ENCODE results near the gene BNIP2. TPM values are rescaled to one million over a fixed set of nuclear protein-coding genes. Genes with fewer than 3 reads are reported as not detected.

BNIP2 gene
- total RNA-seq, 1 donor from 2014 or later, result 105 TPM

DNA sequence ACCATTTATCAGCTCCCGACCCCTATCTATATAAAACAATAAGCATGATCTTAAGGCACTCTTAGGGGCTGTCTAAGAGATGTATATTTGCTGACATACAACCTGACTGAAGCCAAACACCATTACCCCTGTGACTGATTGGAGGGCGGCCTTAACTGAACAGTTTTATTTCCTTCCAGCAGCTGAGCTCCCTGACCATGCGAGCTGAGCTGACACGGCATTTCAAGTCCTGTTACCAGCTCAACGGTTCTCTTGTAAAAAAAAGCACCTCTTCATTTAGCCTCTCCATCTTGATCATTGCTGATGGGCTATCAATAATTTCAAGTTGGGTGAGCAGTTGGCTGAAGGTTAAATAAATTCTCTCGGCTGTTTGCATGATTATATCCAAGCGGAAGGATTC, 33.4 kb upstream of the BNIP2 start:
- Histone ChIP-seq H3K4me3 (no peak overlapping the region), H3K27ac (no peak overlapping the region), H3K27me3 (no peaks in the 10 kb centered on the region), H3K4me1 (peaks cover 3% of the 10 kb centered on the region), H3K36me3 (no peaks in the 10 kb centered on the region), H3K9me3 (no peaks in the 10 kb centered on the region)
- no peak for DNase-seq
- intact Hi-C loops (cut with DNase I), result no loop called here
- ATAC-seq, result no peak
- TF ChIP-seq, protein P1, sequence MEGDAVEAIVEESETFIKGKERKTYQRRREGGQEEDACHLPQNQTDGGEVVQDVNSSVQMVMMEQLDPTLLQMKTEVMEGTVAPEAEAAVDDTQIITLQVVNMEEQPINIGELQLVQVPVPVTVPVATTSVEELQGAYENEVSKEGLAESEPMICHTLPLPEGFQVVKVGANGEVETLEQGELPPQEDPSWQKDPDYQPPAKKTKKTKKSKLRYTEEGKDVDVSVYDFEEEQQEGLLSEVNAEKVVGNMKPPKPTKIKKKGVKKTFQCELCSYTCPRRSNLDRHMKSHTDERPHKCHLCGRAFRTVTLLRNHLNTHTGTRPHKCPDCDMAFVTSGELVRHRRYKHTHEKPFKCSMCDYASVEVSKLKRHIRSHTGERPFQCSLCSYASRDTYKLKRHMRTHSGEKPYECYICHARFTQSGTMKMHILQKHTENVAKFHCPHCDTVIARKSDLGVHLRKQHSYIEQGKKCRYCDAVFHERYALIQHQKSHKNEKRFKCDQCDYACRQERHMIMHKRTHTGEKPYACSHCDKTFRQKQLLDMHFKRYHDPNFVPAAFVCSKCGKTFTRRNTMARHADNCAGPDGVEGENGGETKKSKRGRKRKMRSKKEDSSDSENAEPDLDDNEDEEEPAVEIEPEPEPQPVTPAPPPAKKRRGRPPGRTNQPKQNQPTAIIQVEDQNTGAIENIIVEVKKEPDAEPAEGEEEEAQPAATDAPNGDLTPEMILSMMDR (IDR thresholded peaks at IDR 0.05), result no peak

GRCh38 chr15:59722037-59722436, 32.9 kb upstream of the BNIP2 start:
- intact Hi-C loops (cut with DNase I), result no loop called here
- H3K4me3 ChIP-seq, result no peak overlapping the region
- H3K27ac ChIP-seq, result no peak overlapping the region
- H3K4me1 ChIP-seq, result peaks cover 3% of the 10 kb centered on the region
- ATAC-seq (no peak), DNase-seq (no peak)
- TF ChIP-seq, protein P1 (IDR thresholded peaks at IDR 0.05), result no peak
- no peaks in the 10 kb centered on the region for H3K27me3 ChIP-seq
- no peaks in the 10 kb centered on the region for H3K9me3 ChIP-seq
- H3K36me3 ChIP-seq, result no peaks in the 10 kb centered on the region

- no peaks in the 10 kb centered on the region for H3K36me3 ChIP-seq
- no peaks in the 10 kb centered on the region for H3K9me3 ChIP-seq
- H3K4me3 ChIP-seq, result no peak overlapping the region
- ATAC-seq, result no peak
- TF ChIP-seq, protein P1 (IDR thresholded peaks at IDR 0.05), result no peak
- H3K27me3 ChIP-seq, result no peaks in the 10 kb centered on the region
- H3K27ac ChIP-seq, result no peak overlapping the region
- intact Hi-C loops (cut with DNase I), result no loop called here
- H3K4me1 ChIP-seq, result peaks cover 3% of the 10 kb centered on the region
- DNase-seq, result no peak
Observed at GRCh38 chr15:59721411-59721810, 32.3 kb upstream of the BNIP2 start.

- TF ChIP-seq, protein P1 (IDR thresholded peaks at IDR 0.05), result no peak
- DNase-seq (no peak), ATAC-seq (no peak)
- H3K4me3 ChIP-seq, result no peak overlapping the region
- H3K4me1 ChIP-seq, result no peaks in the 10 kb centered on the region
- H3K9me3 ChIP-seq, result no peaks in the 10 kb centered on the region
- H3K36me3 ChIP-seq, result no peaks in the 10 kb centered on the region
- intact Hi-C loops (cut with DNase I), result no loop called here
- H3K27me3 ChIP-seq, result no peaks in the 10 kb centered on the region
- no peak overlapping the region for H3K27ac ChIP-seq
Observed at GRCh38 chr15:59713177-59713576, 24.1 kb upstream of the BNIP2 start.

DNA sequence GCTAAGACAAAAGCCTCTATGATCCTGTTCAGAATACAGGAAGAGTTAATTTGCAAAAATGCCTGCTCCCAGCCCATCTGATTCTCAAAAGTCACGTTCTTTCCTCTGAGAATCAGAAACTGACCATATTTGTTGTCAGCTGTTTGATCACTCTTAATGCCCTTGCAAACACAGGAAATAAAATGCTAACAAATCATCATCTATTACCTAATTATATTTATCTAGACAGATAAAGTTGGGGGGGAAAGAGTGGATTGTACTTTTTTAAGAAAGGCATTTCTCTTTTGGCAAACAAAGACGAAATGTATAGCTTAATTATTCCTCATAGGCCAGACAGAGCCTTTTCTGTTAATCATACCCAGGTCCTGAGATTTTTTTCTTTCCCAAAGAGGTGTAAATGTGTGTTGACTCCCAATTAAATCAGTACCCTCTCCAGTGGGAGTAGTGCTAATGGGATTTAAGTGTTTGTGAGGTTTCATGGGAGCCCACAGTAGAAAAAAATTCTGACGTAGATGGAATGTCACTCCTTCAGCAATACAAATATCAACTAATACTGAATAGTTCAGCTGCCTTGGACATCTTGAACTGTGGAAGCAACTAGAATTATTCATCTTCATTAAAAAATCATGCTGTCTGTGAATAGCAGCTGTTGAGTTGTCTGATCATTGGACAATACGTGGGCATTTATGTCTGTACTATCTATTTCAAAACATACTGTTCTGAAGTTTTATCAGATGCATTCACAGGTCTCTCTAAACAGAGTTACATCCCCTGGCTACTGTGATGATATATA, 22.5 kb upstream of the BNIP2 start:
- DNase-seq, result no peak

More for the DNA sequence above, 22.5 kb upstream of the BNIP2 start:
- H3K4me1 ChIP-seq, result no peaks in the 10 kb centered on the region
- no peak for ATAC-seq
- H3K9me3 ChIP-seq, result no peaks in the 10 kb centered on the region
- intact Hi-C loops (cut with DNase I), result no loop called here
- no peaks in the 10 kb centered on the region for H3K36me3 ChIP-seq
- no peak overlapping the region for H3K4me3 ChIP-seq
- H3K27ac ChIP-seq, result no peak overlapping the region
- no peaks in the 10 kb centered on the region for H3K27me3 ChIP-seq
- TF ChIP-seq, protein P1 (IDR thresholded peaks at IDR 0.05), result no peak

Measured in upper lobe of right lung (tissue), 1 donor.